ENCODE results near the gene THSD4. TPM values are rescaled to one million over a fixed set of nuclear protein-coding genes. Genes with fewer than 3 reads are reported as not detected.
A peak's percentile ranks its signal among the peaks of the same experiment; 100 is the strongest.

The THSD4 gene
- total RNA-seq, 1 experiment from 2014 or later = 0.29 TPM

DNA sequence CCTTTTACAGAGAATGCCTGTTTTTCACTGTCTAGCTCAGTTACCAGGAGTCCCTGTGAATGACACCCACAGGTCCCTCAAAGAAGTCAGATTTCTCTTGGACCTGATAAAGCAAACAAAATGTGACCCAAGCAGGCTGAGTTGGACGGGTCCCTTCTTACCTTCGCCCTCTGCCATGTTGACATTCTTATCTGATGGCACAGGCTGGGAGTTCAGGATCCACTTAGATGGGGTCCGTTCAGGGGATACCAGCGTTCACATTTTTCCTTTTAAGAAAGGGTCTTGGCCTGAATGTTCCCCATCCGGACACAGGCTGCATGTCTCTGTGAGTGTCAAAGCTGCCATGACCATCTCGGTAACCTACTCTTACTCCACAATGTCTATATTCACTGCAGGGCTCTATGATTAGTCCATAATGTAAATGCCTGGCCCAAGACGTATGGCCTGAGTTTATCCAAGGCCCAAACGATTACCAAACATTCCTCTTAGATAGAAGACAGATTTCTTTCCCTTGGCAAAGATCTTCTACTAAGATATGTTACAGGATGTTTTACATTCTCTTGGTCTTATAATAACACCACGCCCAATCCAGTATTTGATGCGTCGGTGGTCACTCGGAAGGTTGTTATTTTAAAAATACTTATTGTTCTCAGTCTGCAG lies 179.1 kb downstream of the THSD4 start:
- Histone ChIP-seq H3K27me3 (replicated peaks; ENCODE audit: control insufficient read depth, insufficient read depth, low read length) (no peaks in the 10 kb centered on the region), H3K36me3 (ENCODE audit: control insufficient read depth, insufficient read depth, low read length) (no peaks in the 10 kb centered on the region), H3K9me3 (no peaks in the 10 kb centered on the region), H3K4me1 (peaks cover 7% of the 10 kb centered on the region; the same call in 1 of the 2 replicates), H3K4me3 (ENCODE audit: low read depth, low read length) (no peak overlapping the region)
- peaks cover 3% of the 10 kb centered on the region for H3K27me3 Mint-ChIP-seq (ENCODE audit: insufficient read depth, unreplicated experiment)
- H3K4me1 Mint-ChIP-seq (ENCODE audit: low read depth, unreplicated experiment) = no peaks in the 10 kb centered on the region
- no TSS peak for BruUV-seq (replicated peaks)
- peak overlapping the region; percentile 2 for H3K27ac Mint-ChIP-seq (ENCODE audit: unreplicated experiment)
- H3K36me3 Mint-ChIP-seq (ENCODE audit: insufficient read depth, unreplicated experiment) = no peaks in the 10 kb centered on the region
- H3K4me3 Mint-ChIP-seq (ENCODE audit: unreplicated experiment) = no peak overlapping the region
- no peak for DNase-seq
- TF ChIP-seq, protein P1, sequence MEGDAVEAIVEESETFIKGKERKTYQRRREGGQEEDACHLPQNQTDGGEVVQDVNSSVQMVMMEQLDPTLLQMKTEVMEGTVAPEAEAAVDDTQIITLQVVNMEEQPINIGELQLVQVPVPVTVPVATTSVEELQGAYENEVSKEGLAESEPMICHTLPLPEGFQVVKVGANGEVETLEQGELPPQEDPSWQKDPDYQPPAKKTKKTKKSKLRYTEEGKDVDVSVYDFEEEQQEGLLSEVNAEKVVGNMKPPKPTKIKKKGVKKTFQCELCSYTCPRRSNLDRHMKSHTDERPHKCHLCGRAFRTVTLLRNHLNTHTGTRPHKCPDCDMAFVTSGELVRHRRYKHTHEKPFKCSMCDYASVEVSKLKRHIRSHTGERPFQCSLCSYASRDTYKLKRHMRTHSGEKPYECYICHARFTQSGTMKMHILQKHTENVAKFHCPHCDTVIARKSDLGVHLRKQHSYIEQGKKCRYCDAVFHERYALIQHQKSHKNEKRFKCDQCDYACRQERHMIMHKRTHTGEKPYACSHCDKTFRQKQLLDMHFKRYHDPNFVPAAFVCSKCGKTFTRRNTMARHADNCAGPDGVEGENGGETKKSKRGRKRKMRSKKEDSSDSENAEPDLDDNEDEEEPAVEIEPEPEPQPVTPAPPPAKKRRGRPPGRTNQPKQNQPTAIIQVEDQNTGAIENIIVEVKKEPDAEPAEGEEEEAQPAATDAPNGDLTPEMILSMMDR (IDR thresholded peaks at IDR 0.05; ENCODE audit: insufficient read depth in 1 of 2, low read depth in 1 of 2, low read length in 1 of 2, severe bottlenecking in 1 of 2, unreplicated experiment in 1 of 2) = no peak
- ChIA-PET CTCF (no interaction called here), POLR2A (interaction anchor here (0.6 kb wide), 1 partner anchor 139 kb away, joined by 3 read pairs; no protein-coding TSS in a partner anchor)
- intact Hi-C loops (cut with micrococcal nuclease; ENCODE audit: unreplicated experiment) = no loop called here
- no peaks in the 10 kb centered on the region for H3K9me3 Mint-ChIP-seq (ENCODE audit: unreplicated experiment)

DNA sequence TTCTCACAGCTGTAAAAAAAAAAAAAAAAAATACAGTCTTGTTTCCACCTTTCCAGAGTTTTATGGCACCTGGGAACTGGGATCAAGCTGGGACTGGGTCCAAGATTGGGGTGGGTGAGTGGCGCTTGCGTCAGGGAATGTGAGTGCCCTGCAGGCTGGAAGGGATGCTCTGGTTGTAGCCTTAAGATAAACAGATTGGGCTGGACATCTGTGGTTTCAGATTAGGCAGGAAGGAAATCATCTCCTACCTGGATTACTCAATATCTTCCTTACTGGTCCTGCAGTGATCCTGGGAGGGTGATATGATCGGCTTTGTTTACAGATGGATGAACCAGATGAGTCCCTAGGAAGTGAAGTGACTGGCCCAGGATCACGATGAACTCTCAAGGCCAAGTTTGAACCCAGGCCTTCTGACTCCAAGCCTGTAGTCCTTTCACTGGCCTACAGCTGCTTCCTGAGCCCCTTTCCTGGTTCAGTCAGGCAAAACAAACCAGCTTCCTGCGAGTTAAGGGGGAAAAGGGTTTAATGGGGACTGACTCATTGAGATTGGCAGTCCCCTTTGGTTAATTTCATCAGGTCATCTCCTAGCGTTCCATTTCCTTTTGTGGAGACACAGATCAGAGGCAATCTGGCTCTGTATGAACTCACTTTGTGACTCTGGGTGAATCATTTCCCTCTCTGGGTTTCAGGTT lies 179.8 kb downstream of the THSD4 start:
- no peaks in the 10 kb centered on the region for H3K36me3 Mint-ChIP-seq (ENCODE audit: insufficient read depth, unreplicated experiment)
- intact Hi-C loops (cut with micrococcal nuclease; ENCODE audit: unreplicated experiment) = no loop called here
- Histone ChIP-seq H3K36me3 (ENCODE audit: control insufficient read depth, insufficient read depth, low read length) (no peaks in the 10 kb centered on the region), H3K4me3 (ENCODE audit: low read depth, low read length) (no peak overlapping the region), H3K27me3 (replicated peaks; ENCODE audit: control insufficient read depth, insufficient read depth, low read length) (no peaks in the 10 kb centered on the region), H3K9me3 (no peaks in the 10 kb centered on the region), H3K4me1 (peaks cover 7% of the 10 kb centered on the region; the same call in 1 of the 2 replicates)
- no peak for DNase-seq
- H3K27me3 Mint-ChIP-seq (ENCODE audit: insufficient read depth, unreplicated experiment) = peaks cover 3% of the 10 kb centered on the region
- ChIA-PET CTCF (no interaction called here), POLR2A (interaction anchor here (0.6 kb wide), 1 partner anchor 138 kb away, joined by 3 read pairs; no protein-coding TSS in a partner anchor)
- H3K27ac Mint-ChIP-seq (ENCODE audit: unreplicated experiment) = no peak overlapping the region
- TF ChIP-seq, protein P1 (IDR thresholded peaks at IDR 0.05; ENCODE audit: insufficient read depth in 1 of 2, low read depth in 1 of 2, low read length in 1 of 2, severe bottlenecking in 1 of 2, unreplicated experiment in 1 of 2) = no peak
- no peak overlapping the region for H3K4me3 Mint-ChIP-seq (ENCODE audit: unreplicated experiment)
- no TSS peak for BruUV-seq (replicated peaks)
- H3K9me3 Mint-ChIP-seq (ENCODE audit: unreplicated experiment) = no peaks in the 10 kb centered on the region
- H3K4me1 Mint-ChIP-seq (ENCODE audit: low read depth, unreplicated experiment) = no peaks in the 10 kb centered on the region

DNA sequence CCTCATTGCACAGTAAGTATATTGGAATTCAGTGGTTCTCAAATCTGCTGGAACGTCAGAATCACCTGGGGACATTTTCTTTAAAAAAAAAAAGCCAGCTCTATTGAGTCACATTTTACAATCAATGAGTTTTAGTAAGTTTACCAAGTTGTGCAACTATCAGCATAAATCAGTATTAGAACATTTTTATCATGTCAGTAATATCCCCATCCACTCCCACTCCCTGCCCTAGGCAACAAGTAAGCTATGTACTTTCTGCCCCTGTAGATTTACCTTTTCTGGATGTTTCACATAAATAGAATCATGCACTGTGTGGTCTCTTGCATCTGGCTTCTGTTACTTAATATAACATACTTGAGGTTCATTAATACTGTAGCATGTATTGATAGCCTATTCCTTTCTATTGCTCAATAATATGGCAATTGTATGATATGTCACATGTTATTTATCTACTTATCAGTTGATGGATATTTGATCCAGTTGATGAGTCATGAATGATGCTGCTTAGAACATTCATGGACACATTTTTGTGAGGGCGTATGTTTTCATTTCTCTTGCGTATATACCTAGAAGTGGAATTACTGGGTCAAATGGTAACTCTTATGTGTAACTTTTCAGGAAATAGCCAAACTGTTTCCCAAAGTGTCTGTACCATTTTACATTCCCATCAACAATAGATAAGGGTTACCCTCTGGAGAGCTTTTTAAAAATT lies 180.5 kb downstream of the THSD4 start:
- Mint-ChIP-seq H3K9me3 (ENCODE audit: unreplicated experiment) (no peaks in the 10 kb centered on the region), H3K36me3 (ENCODE audit: insufficient read depth, unreplicated experiment) (no peaks in the 10 kb centered on the region), H3K27ac (ENCODE audit: unreplicated experiment) (no peak overlapping the region), H3K27me3 (ENCODE audit: insufficient read depth, unreplicated experiment) (no peaks in the 10 kb centered on the region), H3K4me3 (ENCODE audit: unreplicated experiment) (no peak overlapping the region), H3K4me1 (ENCODE audit: low read depth, unreplicated experiment) (no peaks in the 10 kb centered on the region)
- intact Hi-C loops (cut with micrococcal nuclease; ENCODE audit: unreplicated experiment) = no loop called here
- ChIA-PET POLR2A (no interaction called here), CTCF (no interaction called here)
- H3K4me1 ChIP-seq = peaks cover 7% of the 10 kb centered on the region; the same call in 1 of the 2 replicates
- H3K36me3 ChIP-seq (ENCODE audit: control insufficient read depth, insufficient read depth, low read length) = no peaks in the 10 kb centered on the region
- TF ChIP-seq, protein P1 (IDR thresholded peaks at IDR 0.05; ENCODE audit: insufficient read depth in 1 of 2, low read depth in 1 of 2, low read length in 1 of 2, severe bottlenecking in 1 of 2, unreplicated experiment in 1 of 2) = no peak
- DNase-seq = no peak
- BruUV-seq (replicated peaks) = no TSS peak
- H3K27me3 ChIP-seq (replicated peaks; ENCODE audit: control insufficient read depth, insufficient read depth, low read length) = no peaks in the 10 kb centered on the region
- H3K4me3 ChIP-seq (ENCODE audit: low read depth, low read length) = no peak overlapping the region
- no peaks in the 10 kb centered on the region for H3K9me3 ChIP-seq
